Fibroblast of pulmonary artery (primary cell): Measurements from ENCODE around the gene DLK2.

Experiments used
- DNase-seq: peaks from one replicate; pipeline ENCODE4 v3.0.0-alpha.2; 2010; ENCODE audit warnings: low read depth
- H3K4me3 ChIP-seq: replicated peaks from 2 replicates; pipeline ENCODE4 v1.5.1; 2011; ENCODE audit warnings: low read depth, mild to moderate bottlenecking, control low read depth, low read length, moderate library complexity
- CTCF ChIP-seq: IDR thresholded peaks from 2 replicates; pipeline ENCODE4 v1.5.1; 2011; ENCODE audit warnings: mild to moderate bottlenecking, control low read depth, low read length, inconsistent platforms; ENCODE audit errors: missing control alignments

Gene DLK2

DNA sequence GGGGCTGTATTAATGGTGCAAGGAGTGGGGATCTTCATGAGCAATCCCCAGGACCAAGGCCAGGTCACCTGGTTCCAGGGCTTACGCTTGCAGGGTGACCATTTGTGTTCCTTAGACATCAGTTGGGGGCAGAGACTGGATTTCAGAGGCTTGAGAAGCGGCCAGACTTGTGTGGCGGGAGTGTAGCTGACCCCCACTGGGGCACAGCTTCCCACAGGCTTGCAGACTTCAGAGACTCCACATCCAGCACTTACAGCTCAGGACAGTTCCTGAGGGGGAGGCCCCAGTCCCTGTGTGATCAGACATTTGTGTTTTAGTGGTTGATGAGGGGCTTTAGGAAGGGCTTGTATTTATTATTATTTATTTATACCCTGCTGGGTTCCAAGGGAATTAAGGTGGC lies 37.3 kb upstream of the DLK2 start:
- peak; percentile 34 for DNase-seq
- no peak overlapping the region for H3K4me3 ChIP-seq
- TF ChIP-seq CTCF, result no peak

- DNase-seq, result peak; percentile 69
- no peak overlapping the region for H3K4me3 ChIP-seq
- TF ChIP-seq CTCF, result no peak
These were observed 36.7 kb upstream of the DLK2 start for GRCh38 chr6:43491750-43492661.

- no peak for TF ChIP-seq CTCF
These were observed 35.2 kb upstream of the DLK2 start for GRCh38 chr6:43490523-43490939.

GRCh38 chr6:43489277-43490072 lies 34.1 kb upstream of the DLK2 start:
- no peak for TF ChIP-seq CTCF
- no peak for DNase-seq
- H3K4me3 ChIP-seq, result no peak overlapping the region

More at GRCh38 chr6:43490523-43490939, 35.2 kb upstream of the DLK2 start:
- peak; percentile 51 for DNase-seq
- H3K4me3 ChIP-seq, result no peak overlapping the region

DNA sequence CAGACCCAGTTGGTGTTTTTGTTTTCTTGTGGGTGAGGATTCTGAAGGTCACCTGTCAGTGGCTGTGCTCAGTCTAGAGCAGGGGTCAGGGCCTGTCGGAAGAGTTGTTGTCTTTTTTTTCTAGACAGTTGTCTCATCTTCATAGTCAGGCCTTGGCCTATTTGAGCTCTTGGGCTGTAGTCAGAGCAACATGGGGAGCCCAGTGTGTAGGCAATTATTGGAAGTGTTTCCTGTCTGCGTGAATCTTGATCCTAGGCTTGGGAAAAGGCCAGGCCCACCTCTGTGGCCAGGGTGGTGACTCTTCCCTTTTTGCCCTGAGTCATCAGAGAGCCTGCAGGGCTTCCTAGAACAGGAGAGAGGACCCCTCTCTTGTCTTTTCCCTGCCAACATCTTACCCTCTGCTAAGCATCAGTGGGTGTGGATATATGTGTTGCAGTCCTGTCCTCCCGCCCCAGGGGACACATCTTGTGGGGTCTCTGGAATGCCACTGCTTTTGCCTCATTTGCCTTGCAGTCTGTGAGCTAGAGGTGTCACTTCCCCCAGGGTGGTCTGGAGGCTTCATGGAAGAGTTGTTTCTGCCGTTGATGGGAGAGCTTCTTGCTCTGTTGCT lies 33.4 kb upstream of the DLK2 start:
- no peak overlapping the region for H3K4me3 ChIP-seq
- no peak for TF ChIP-seq CTCF
- DNase-seq, result no peak

GRCh38 chr6:43481591-43482236 lies 26.4 kb upstream of the DLK2 start:
- no peak for TF ChIP-seq CTCF
- no peak for DNase-seq
- no peak overlapping the region for H3K4me3 ChIP-seq
